Stimulated activated CD4-positive, alpha-beta T cell treated with anti-CD3 and anti-CD28 coated beads, Interleukin-12 subunit alpha, Interleukin-12 subunit beta, amount 100 ng/mL, for 4 hours (primary cell): ENCODE results near the gene EXOC4.

Experiments used
- DNase-seq: peaks from one replicate; pipeline ENCODE4 v3.0.0-alpha.2; 2020

EXOC4 gene

DNA sequence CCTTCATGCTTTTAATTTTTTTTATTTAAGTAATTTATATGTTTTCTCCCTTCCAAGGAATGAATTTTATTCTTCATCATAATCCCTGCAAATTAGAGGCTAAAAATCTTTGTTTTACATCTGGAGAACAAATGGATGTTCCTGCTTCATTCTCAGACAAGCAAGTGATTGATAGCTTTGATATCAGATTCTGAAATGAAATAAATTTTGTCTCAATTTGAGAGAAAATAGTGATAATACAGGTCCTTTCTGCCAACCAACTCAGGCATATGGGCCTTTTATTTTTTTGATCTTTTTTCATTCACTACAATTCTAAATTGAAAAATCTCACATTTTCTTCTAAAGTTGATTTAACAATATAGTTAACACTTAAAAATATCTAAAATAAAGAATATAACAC lies 427.1 kb downstream of the EXOC4 start:
- no peak for DNase-seq

- DNase-seq: no peak
These were observed 428.7 kb downstream of the EXOC4 start for GRCh38 chr7:133681529-133681928.

DNA sequence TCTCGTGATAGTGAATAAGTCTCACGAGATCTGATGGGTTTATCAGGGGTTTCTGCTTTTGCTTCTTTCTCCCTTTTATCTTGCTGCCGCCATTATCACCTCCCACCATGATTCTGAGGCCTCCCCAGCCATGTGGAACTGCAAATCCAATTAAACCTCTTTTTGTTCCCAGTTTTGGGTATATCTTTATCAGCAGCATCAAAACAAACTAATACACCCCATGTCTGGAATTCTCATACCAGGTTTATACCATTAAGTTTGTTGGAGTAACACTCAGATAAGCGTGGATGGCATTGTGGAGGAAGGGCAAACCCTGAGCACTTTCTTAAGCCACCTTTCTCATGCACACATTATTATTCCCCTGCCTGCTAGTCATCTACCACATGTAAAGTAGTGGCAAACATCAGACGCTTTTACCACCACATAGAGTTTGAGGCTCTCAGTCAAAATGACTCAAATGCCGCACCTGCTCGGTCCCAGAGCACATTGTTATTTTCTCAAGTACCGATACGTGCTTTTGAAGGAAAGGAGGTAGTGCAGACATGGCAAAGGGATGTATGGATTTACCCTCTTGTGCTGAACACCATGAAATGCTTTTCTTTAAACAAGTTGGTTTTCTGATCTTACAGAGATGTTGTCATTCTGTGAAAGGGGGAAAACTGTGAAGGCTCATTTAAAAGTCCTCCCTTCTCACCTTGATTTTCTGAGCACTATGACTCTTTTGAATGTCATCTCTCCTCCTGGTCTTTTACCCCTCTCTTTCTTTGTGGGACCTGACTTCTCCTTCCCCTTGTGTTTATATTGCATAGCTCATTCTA lies 429.7 kb downstream of the EXOC4 start:
- DNase-seq: no peak

GRCh38 chr7:133683182-133683454 lies 430.2 kb downstream of the EXOC4 start:
- DNase-seq: no peak

DNA sequence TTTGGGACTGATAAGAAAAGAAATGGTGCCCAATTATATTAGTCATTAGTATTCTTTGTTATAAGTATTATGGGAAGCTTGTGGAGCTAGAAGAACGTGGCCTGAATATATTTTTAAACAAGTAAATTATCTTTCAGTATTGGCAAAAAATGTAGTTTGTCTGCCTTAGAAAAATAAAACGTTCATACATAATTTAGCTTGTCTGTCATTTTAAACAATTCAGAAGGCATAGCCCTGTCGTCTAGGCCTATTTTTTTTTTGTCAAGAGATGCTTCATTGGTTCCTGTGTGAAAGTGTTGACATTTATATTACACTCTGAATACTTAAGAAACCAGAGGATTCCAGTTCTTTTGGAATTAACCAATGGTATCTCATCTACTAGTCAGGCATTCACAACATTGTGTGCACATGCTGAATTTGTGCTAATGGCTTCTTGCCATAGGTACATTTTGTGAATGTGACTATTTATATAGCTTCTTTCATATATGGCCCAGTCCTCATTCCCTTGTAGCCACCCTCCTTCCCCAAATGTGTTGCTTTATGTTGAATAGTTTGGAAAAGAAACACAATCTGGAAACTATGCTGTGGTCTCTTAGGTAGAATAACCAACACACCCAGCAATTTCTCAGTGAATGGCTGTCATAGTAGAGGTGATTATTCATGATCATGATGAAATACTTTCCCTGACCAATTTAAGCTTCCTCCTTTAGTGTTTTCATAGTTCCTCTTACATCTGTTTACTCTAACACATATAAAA lies 435.8 kb downstream of the EXOC4 start:
- DNase-seq: no peak

GRCh38 chr7:133690740-133691139 lies 437.9 kb downstream of the EXOC4 start:
- DNase-seq: no peak

DNA sequence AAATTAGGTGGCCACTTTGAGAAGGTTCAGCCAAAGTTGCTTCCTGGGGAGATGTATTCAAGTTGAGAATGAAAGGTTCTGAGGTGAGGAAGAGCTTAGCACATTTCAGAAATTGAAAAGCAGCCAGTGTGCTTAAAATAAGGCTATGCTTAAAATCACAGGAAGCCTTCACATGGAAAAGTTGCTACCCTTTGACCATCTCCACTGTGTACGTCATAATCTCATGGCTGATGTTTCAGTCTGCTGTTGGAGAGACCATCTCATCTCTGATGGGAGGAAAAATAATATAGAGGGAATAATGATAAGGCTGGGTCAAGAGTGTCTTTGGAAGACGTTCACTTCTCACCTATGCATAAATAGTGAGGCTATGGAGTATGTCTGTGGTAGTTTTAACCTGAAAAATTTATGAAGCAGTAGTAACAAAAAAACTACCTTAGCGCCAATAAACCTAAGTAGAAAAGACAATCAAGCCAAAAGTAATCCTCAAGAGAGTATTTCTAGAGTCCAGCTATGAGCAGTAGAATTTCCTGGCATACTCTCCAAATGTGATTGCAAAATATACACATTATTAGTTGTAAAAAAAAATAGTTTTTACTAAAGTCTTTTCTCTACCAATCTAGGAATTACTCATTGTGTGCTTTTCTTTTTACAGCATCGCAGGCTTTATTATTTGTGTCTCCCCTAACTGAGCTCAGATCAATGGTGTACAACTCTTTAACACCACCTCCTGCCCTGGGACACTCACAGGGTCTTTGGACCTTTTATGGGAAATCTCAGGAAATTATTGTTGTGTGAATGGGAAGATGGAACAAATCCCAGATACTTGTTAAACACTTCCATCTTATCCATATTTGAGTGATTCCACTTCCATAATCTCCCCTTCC lies 439.1 kb downstream of the EXOC4 start:
- no peak for DNase-seq

DNA sequence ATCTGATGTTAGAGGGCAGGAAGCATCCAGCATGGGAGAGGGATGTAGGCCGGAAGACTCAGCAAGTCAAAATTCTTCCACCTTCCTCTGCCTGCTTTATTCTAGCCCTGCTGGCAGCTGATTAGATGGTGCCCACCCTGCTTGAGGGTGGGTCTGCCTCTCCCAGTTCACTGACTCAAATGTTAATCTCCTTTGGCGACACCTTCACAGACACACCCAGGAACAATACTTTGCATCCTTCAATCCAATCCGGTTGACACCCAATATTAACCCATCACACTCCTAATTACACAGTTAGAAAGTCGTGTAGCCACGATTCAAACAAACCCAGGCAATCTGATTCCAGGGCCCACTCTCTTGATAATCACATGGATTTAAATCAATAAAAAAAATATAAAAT lies 440.4 kb downstream of the EXOC4 start:
- no peak for DNase-seq

DNA sequence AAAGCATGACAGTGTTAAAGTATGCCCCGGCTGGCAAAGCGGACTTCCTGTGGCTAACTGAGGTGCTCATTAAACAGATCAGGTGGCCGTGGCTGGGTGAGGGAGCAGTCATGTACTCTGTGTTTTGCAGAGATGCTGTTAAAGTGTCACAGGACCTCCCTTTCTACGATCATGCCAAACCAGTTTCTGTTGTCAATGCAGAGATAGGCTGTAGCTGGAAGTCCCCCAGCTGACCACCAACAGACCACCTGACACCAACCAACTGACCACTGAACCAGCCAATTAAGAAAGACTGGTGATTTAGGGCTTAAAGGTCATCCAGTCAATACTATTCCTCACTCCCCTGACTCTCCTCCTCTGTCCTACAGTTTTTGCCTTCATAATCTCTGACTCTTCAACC lies 443.2 kb downstream of the EXOC4 start:
- no peak for DNase-seq

DNA sequence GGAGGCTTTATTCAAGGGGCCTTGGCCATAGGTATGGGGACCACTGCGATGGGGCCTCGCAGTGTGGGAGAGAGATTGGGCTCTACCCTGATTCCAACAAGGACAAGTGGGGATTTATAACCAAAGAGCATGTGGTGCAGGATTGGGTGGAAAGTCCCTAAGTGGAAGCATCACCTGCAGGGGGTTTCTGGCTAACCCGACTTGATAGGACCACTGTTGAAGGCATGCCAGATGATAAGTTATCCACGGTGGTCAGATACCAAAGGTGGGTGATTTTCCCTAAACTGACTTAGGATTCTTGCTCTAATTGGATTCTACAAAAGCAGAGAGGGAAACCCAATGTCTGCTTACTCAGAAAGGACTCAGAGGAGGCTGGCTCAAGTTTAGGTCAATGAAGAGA lies 444.7 kb downstream of the EXOC4 start:
- no peak for DNase-seq

GRCh38 chr7:133698127-133698526 lies 445.2 kb downstream of the EXOC4 start:
- no peak for DNase-seq

GRCh38 chr7:133699386-133699785 lies 446.5 kb downstream of the EXOC4 start:
- DNase-seq: no peak

GRCh38 chr7:133702078-133702477 lies 449.2 kb downstream of the EXOC4 start:
- DNase-seq: no peak

DNA sequence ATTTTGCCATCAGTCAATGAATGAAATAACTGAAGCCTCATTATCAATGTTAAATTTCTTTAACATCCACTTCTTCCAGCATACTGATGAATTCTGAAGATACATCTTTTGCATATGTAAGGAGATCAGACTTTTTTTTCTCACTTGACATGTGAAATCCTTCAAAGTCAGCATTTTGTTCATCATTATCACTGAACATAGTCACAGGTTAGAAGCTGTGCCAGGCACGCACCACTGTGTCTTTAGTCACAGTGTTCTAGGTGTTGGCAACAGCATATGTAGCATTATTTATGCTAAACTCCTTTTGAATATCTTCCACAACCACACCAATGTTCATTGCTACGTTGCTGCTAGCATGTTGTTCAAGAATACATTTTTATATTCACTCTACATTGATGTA lies 450.1 kb downstream of the EXOC4 start:
- DNase-seq: no peak

GRCh38 chr7:133703547-133703946 lies 450.7 kb downstream of the EXOC4 start:
- DNase-seq: no peak

DNA sequence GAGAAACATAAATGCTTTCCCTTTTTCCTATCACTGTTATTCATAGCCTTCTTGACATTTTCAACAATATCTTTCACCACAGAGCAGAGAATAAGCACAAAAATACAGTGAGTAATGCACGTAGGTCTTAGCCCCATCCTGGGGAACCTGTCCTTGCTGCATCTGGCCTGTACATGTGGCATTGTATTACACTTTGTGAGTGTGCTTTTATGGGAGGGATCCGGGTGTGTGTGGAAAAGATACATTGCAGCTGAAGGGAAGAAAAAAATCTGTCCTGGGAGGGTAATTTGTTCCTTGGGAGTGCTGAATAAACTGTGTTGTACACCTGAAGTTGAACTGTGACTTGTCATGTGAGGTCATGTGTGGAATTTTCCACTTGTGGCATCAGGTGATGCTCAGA lies 451.6 kb downstream of the EXOC4 start:
- no peak for DNase-seq

- DNase-seq: no peak
These were observed 452.7 kb downstream of the EXOC4 start for GRCh38 chr7:133705596-133705995.

GRCh38 chr7:133706016-133706415 lies 453.1 kb downstream of the EXOC4 start:
- DNase-seq: no peak

GRCh38 chr7:133709036-133709880 lies 456.4 kb downstream of the EXOC4 start:
- DNase-seq: no peak

GRCh38 chr7:133712544-133712943 lies 459.7 kb downstream of the EXOC4 start:
- no peak for DNase-seq

GRCh38 chr7:133714654-133715053 lies 461.8 kb downstream of the EXOC4 start:
- DNase-seq: no peak

- DNase-seq: no peak
These were observed 465.3 kb downstream of the EXOC4 start for GRCh38 chr7:133718131-133718530.

DNA sequence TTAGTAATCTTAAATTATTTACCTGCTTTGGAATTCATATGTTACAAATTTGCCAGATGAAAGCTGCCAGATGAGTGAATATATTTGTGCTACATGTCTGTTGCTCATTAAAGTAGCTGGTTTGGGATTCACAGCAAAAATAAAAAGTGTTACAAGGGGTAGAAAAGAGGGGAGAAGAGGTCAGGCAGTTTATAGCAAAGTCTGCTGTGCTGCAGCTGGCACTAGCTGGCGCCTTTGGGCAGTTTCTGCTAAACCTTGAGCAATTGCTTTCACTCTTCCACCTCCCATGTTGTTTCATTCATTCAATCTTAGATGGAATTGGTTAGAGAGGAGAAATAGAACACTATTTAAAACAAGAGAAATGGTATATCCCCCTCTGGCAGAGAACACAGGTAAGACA lies 470.2 kb downstream of the EXOC4 start:
- DNase-seq: no peak
